A673 (cell line): ENCODE data around the gene SMKR1. TPM values are rescaled to one million over a fixed set of nuclear protein-coding genes. Genes with fewer than 3 reads are reported as not detected.

Experiments
- BruUV-seq: library from RNA; stranded (reverse); fragments of 400-500 nt; replicated peaks from 2 replicates; lab custom pipeline; 2021; lab: Mats Ljungman, UMichigan
- CTCF ChIA-PET: fragments of 300-600 bp; sonication (Branson Sonifier 250); formaldehyde crosslinking; loops from one replicate; lab custom pipeline; 2022; ENCODE audit warnings: antibody characterized with exemption; lab: Charles Lee
- POLR2A ChIA-PET: fragments of 300-600 bp; sonication (Branson Sonifier 250); formaldehyde crosslinking; loops from one replicate; lab custom pipeline; 2022; ENCODE audit warnings: antibody characterized with exemption; ENCODE audit not compliant: low non-redundant PET; lab: Charles Lee
- DNase-seq: peaks from one replicate; pipeline ENCODE4 v3.0.0-alpha.2; 2015; ENCODE audit warnings: low spot score
- H3K27ac ChIP-seq: fragments of 200-600 bp; sonication (generic); 2 replicates; pipeline ENCODE4 v1.5.1; 2016; ENCODE audit warnings: mixed run types, low read depth, mild to moderate bottlenecking, mixed read lengths, antibody characterized with exemption, low read length; ENCODE audit not compliant: poor library complexity, severe bottlenecking
- H3K27me3 ChIP-seq: fragments of 200-600 bp; sonication (generic); replicated peaks from 2 replicates; pipeline ENCODE4 v1.6.1; 2017; ENCODE audit warnings: mixed run types, low read depth, mild to moderate bottlenecking, mixed read lengths, antibody characterized with exemption, low read length; ENCODE audit not compliant: insufficient read depth, poor library complexity
- H3K36me3 ChIP-seq: fragments of 200-600 bp; sonication (generic); 2 replicates; pipeline ENCODE4 v1.6.1; 2016; ENCODE audit warnings: mixed run types, mild to moderate bottlenecking, mixed read lengths, antibody characterized with exemption, low read length; ENCODE audit not compliant: insufficient read depth, poor library complexity, severe bottlenecking
- H3K4me1 ChIP-seq: fragments of 200-600 bp; sonication (generic); 2 replicates; pipeline ENCODE4 v1.6.1; 2017; ENCODE audit warnings: mixed run types, mild to moderate bottlenecking, mixed read lengths, antibody characterized with exemption, low read length; ENCODE audit not compliant: insufficient read depth, poor library complexity, severe bottlenecking
- H3K4me3 ChIP-seq: fragments of 200-600 bp; sonication (generic); 2 replicates; pipeline ENCODE4 v1.5.1; 2016; ENCODE audit warnings: low read depth, mixed run types, mild to moderate bottlenecking, mixed read lengths, low read length; ENCODE audit not compliant: poor library complexity, severe bottlenecking
- H3K9me3 ChIP-seq: fragments of 200-600 bp; sonication (generic); 2 replicates; pipeline ENCODE4 v1.6.1; 2016; ENCODE audit warnings: mixed run types, low read depth, mild to moderate bottlenecking, mixed read lengths, antibody characterized with exemption, low read length; ENCODE audit not compliant: poor library complexity, severe bottlenecking
- EZH2 ChIP-seq: fragments of 200-600 bp; sonication (generic); IDR thresholded peaks from 2 replicates; pipeline ENCODE4 v1.6.1; 2017; ENCODE audit warnings: borderline replicate concordance, low read depth, mild to moderate bottlenecking, mixed read lengths, antibody characterized with exemption, low read length; ENCODE audit not compliant: poor library complexity, severe bottlenecking
- intact Hi-C: fragments of 100-400 bp; cut with micrococcal nuclease; formaldehyde crosslinking; loops from one replicate; pipeline ENCODE4 v1.10.0; 2022; ENCODE audit not compliant: unreplicated experiment
- total RNA-seq: library from RNA; stranded (reverse); gene quantifications from 2 replicates; pipeline ENCODE4 v1.2.3, GENCODE V29; 2021
- TF ChIP-seq, protein P1 (sequence below): fragments of 300-800, 200-600 bp; sonication (generic); conservative IDR thresholded peaks from 2 replicates; pipeline ENCODE4 v1.5.1; 2017; ENCODE audit warnings: low read depth, mild to moderate bottlenecking, antibody characterized with exemption, low read length, moderate library complexity, mixed read lengths

The SMKR1 gene
- total RNA-seq, 1 experiment from 2014 or later, result 1.5 TPM

DNA sequence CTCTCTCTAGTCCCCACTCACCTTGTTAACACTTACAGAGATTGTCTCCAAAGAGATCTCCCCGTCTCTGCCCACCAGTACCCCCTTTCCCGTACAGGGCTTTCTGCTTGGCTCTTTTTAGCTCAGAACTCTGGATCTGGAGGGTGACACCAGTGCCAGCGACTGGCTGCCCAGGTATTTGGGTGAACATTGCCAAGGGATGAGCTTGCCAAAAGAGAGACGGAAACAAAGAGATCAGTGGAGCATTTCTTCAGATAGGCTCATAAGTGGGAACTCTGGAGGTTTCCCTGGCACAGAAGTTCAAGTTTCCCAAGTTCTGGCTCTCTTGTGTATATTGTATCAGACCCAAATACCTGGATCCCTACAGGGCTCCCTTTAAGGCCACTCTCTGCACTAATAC is 38.1 kb upstream of the SMKR1 start:
- no peaks in the 10 kb centered on the region for H3K9me3 ChIP-seq
- H3K27me3 ChIP-seq, result no peaks in the 10 kb centered on the region
- H3K27ac ChIP-seq, result no peak overlapping the region
- peaks cover 13% of the 10 kb centered on the region for H3K36me3 ChIP-seq
- no TSS peak for BruUV-seq
- CTCF ChIA-PET, result no interaction called here
- no peak for TF ChIP-seq EZH2
- TF ChIP-seq, protein P1, sequence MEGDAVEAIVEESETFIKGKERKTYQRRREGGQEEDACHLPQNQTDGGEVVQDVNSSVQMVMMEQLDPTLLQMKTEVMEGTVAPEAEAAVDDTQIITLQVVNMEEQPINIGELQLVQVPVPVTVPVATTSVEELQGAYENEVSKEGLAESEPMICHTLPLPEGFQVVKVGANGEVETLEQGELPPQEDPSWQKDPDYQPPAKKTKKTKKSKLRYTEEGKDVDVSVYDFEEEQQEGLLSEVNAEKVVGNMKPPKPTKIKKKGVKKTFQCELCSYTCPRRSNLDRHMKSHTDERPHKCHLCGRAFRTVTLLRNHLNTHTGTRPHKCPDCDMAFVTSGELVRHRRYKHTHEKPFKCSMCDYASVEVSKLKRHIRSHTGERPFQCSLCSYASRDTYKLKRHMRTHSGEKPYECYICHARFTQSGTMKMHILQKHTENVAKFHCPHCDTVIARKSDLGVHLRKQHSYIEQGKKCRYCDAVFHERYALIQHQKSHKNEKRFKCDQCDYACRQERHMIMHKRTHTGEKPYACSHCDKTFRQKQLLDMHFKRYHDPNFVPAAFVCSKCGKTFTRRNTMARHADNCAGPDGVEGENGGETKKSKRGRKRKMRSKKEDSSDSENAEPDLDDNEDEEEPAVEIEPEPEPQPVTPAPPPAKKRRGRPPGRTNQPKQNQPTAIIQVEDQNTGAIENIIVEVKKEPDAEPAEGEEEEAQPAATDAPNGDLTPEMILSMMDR, result no peak
- POLR2A ChIA-PET, result interaction anchor here (0.6 kb wide), 1 partner anchor 89 kb away, joined by 3 read pairs; no protein-coding TSS in a partner anchor
- no peaks in the 10 kb centered on the region for H3K4me1 ChIP-seq
- no peak for DNase-seq
- intact Hi-C loops, result no loop called here
- H3K4me3 ChIP-seq, result no peak overlapping the region

GRCh38 chr7:129465080-129465479 is 37.3 kb upstream of the SMKR1 start:
- no peak for DNase-seq
- Histone ChIP-seq H3K27me3 (no peaks in the 10 kb centered on the region), H3K9me3 (no peaks in the 10 kb centered on the region), H3K4me1 (no peaks in the 10 kb centered on the region), H3K4me3 (no peak overlapping the region), H3K36me3 (peaks cover 9% of the 10 kb centered on the region), H3K27ac (no peak overlapping the region)
- intact Hi-C loops, result no loop called here
- TF ChIP-seq, protein P1, result no peak
- no peak for TF ChIP-seq EZH2
- BruUV-seq, result no TSS peak
- ChIA-PET POLR2A (no interaction called here), CTCF (no interaction called here)

- Histone ChIP-seq H3K4me3 (no peak overlapping the region), H3K27me3 (no peaks in the 10 kb centered on the region), H3K9me3 (no peaks in the 10 kb centered on the region), H3K27ac (no peak overlapping the region), H3K4me1 (no peaks in the 10 kb centered on the region), H3K36me3 (peaks cover 9% of the 10 kb centered on the region)
- peak; percentile 72 for DNase-seq
- TF ChIP-seq, protein P1, result no peak
- no peak for TF ChIP-seq EZH2
- ChIA-PET CTCF (interaction anchor here (0.7 kb wide), 1 partner anchor 479 kb away, joined by 3 read pairs; no protein-coding TSS in a partner anchor), POLR2A (no interaction called here)
- BruUV-seq, result no TSS peak
- intact Hi-C loops, result no loop called here
Observed at GRCh38 chr7:129466796-129467195, 35.5 kb upstream of the SMKR1 start.
